ENCODE data around the gene TFPI.

DNA sequence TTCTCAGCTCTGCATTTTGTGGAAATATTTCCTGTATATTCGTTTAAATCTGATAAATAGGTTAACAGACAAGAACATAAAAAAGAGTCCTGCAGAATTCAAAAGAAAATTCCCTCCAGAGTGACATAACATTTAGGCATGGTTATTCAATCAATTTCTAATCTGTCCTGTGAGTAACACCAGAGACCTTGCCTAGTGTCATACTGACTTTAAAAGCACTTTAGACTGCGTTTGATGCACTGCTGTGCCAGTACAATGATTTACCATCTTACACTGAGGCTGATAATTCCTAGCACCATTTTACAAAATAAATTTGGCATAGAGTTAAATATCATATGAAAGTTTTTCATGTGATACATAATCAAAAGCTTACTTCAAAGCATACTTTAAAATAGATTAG, 70.7 kb downstream of the TFPI start:
- TF ChIP-seq, protein P1, sequence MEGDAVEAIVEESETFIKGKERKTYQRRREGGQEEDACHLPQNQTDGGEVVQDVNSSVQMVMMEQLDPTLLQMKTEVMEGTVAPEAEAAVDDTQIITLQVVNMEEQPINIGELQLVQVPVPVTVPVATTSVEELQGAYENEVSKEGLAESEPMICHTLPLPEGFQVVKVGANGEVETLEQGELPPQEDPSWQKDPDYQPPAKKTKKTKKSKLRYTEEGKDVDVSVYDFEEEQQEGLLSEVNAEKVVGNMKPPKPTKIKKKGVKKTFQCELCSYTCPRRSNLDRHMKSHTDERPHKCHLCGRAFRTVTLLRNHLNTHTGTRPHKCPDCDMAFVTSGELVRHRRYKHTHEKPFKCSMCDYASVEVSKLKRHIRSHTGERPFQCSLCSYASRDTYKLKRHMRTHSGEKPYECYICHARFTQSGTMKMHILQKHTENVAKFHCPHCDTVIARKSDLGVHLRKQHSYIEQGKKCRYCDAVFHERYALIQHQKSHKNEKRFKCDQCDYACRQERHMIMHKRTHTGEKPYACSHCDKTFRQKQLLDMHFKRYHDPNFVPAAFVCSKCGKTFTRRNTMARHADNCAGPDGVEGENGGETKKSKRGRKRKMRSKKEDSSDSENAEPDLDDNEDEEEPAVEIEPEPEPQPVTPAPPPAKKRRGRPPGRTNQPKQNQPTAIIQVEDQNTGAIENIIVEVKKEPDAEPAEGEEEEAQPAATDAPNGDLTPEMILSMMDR (IDR thresholded peaks at IDR 0.05), result no peak
- no peak for TF ChIP-seq EP300 (IDR thresholded peaks at IDR 0.05)
- no peak for TF ChIP-seq POLR2AphosphoS5 (IDR thresholded peaks at IDR 0.05)
